T-helper 2 cell treated with Interferon-gamma antibody and Interleukin-4, amounts not matched to agents 100 ng/mL and 5 ng/mL, for 36 hours (primary cell): Measurements from ENCODE around the gene TMEM151A. TPM values are rescaled to one million over a fixed set of nuclear protein-coding genes. Genes with fewer than 3 reads are reported as not detected.
"Not testable (repeated sequence)": the region's sequence is repeated elsewhere in the genome, so short reads cannot be mapped to it uniquely, and the experiment has no call there.

Source experiments
- intact Hi-C: fragments of 100-400 bp; cut with micrococcal nuclease; formaldehyde crosslinking; loops from one replicate; pipeline ENCODE4 v1.15.1; 2023
- total RNA-seq: library from RNA; stranded (reverse); gene quantifications from 2 replicates; pipeline ENCODE4 v1.2.3, GENCODE V29; 2022

Gene TMEM151A
- total RNA-seq, 1 donor from 2014 or later = not detected

DNA sequence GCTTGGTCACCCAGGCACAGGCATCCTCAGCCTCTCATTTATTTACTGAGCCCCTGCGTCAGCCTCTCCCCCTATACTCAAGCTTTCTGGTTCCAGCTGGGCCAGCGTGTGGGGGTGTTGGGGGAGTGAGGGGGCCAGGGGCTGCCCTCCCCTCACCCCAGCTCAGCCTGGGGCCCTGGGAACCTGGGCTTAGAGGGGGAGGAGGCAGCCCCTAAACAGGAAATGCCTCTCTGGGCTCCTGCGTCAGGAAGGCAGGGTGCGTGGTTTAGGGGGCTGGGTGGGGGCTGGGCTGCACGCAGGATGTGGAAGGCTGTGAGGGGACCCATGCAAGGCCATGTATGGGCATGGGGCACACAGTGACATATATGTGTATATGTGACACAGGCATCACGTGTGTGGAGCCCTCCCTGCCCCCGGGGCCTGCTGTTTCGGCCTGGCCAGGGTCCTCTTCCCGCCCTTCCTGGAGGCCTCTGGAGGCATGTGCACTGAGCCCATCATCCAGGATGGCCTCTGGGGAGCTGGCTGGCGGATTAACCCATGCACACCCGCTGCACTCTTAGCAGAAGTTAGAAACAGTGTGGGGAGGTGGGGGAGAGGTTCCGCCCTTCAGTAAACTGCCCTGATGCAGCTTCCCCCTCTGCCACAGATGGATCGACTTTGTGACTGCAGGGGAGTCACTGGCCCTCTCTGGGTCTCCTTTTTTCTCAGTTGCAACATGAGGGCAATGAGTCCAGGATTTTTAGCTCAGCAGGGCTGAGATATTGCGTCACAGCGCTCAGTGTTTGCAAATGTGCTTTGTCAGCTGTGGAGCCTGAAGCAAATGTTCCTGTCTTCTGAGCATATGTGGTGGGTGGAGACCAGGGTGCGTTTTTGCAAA, 26.3 kb downstream of the TMEM151A start:
- intact Hi-C loops = no loop called here

DNA sequence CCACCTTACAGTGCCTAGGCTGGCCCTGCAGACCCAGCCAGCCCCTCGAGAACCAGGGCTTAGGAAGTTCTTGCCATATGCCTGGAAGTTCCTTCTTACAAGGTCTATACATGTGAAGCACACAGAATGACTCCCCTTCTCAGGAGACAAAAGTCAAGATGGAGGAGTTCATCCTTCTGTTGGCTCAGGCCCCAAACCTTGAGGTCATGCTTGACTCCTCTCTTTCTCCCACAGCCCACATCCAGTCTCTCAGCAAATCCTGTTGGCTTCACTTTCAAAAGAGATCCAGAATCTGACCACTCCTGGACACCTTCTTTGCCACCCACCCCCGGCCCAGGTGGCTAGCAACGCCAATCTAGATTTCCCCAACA, 26.9 kb downstream of the TMEM151A start:
- intact Hi-C loops = no loop called here

DNA sequence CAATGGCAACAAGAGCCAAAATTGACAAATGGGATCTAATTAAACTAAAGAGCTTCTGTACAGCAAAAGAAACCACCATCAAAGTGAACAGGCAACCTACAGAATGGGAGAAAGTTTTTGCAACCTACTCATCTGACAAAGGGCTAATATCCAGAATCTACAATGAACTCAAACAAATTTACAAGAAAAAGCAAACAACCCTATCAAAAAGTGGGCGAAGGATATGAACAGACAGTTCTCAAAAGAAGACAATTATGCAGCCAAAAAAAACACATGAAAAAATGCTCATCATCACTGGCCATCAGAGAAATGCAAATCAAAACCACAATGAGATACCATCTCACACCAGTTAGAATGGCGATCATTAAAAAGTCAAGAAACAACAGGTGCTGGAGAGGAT, 28.6 kb downstream of the TMEM151A start:
- intact Hi-C loops = not testable (repeated sequence)

DNA sequence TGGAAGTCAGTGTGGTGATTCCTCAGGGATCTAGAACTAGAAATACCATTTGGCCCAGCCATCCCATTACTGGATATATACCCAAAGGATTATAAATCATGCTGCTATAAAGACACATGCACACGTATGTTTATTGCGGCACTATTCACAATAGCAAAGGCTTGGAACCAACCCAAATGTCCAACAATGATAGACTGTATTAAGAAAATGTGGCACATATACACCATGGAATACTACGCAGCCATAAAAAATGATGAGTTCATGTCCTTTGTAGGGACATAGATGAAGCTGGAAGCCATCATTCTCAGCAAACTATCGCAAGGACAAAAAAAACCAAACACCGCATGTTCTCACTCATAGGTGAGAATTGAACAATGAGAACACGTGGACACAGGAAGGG, 29.1 kb downstream of the TMEM151A start:
- intact Hi-C loops = not testable (repeated sequence)

DNA sequence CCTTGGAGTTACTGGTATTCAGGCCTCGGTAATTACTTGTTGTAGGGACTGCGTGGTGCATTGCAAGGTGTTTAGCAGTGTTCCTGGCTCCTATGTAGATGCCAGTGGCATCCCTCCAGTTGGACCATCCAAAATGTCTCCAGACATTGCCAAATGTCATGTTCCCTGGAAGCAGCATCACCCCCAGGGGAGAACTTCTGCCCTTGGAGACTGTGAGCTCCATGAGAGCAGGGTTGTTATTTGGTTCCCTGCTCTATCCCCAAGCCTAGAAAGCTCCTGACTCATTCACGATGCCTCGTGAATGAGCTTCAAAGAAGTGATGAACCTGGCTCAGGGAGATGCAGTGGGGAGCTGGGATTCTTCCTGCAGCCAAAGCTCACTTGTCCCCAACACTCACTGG, 29.9 kb downstream of the TMEM151A start:
- intact Hi-C loops = no loop called here

DNA sequence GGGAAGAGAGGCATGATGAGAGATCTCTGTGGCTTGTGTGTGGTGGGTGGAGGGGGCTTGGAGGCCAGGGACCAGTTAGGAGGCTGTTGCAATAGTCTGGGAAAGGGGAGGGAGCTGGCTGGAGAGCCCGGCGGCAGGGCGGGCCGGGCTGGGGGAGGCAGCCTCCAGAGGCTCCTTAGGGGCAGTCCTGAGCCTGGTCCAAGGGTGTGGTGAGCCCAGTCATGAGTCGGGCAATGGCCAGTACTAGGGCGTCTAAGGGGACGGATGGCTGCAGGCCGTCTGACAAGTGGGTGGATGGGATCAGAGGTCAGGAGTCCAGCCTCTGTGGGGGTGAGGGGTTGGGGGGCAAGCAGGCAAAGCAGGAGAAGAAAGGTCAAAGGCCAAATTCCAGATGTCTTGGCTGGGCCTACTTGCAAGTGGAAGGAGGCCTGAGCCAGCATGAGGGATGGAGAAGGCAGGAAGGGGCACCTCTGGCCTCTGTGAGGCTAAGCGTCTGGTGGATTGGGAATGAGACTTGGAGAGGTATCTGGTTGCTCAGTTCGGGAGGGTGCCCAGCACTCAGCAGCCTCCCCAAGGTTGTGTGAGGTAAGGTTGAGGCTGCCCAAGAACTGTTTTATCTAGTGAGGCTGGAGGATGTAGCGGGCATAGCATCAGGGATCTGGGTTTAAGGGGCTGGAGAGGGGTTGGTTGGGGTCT, 31.2 kb downstream of the TMEM151A start:
- intact Hi-C loops = no loop called here

DNA sequence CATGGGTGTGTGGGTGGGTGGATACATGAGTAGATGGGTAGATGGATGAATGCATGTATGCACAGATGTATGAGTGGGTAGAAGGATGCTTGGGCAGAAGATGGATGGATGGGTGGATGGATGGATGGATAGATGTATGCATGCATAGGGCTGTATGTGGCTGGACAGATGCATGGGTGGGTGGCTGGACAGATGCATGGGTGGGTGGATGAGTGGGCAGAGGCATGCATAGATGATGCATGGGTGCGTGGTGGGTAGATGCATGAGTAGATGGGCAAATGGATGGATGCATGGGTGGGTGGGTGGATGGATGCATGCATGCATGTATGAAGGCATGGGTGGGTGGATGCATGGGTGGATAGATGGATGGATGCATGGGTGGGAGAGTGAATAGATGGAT, 32.0 kb downstream of the TMEM151A start:
- intact Hi-C loops = no loop called here

DNA sequence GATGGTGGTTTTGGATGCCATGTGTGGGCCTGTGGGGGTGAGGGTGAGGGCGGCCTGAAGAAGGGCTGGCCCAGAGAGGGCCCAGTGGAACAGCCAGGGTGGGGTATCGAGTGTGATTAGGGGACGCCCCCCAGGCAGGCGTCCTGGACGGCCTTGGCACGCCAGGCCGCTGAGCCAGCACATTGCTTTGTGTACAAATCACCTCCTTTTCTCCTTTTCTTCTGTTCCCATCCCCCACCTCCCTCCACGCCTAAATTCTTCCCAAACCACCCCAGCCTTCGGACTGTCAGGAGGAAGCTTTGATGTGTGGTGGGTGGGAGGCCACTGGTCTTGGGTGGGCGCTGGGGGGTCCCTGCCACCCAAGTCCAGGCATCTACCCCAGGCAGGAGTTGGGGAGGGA, 33.0 kb downstream of the TMEM151A start:
- intact Hi-C loops = no loop called here

DNA sequence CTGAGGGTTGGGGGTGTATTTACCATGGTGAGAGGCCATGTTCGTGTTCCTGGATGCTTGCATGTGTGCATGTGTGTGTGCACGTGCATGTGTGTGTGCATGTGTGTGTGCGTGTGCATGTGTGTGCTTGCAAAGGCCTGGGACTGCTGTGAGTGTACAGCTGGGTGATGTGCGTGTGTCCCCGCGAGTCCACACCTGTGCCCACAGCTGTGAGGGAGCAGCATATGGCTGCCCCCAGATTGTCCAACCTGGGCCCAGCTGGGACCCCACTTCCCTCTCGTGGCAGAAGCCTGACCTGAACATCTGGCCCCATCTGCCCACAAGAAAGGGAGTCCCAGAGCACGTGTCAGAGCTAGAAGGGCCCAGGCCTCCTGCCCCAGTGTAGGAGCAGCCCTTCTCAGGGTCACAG, 33.6 kb downstream of the TMEM151A start:
- intact Hi-C loops = no loop called here

DNA sequence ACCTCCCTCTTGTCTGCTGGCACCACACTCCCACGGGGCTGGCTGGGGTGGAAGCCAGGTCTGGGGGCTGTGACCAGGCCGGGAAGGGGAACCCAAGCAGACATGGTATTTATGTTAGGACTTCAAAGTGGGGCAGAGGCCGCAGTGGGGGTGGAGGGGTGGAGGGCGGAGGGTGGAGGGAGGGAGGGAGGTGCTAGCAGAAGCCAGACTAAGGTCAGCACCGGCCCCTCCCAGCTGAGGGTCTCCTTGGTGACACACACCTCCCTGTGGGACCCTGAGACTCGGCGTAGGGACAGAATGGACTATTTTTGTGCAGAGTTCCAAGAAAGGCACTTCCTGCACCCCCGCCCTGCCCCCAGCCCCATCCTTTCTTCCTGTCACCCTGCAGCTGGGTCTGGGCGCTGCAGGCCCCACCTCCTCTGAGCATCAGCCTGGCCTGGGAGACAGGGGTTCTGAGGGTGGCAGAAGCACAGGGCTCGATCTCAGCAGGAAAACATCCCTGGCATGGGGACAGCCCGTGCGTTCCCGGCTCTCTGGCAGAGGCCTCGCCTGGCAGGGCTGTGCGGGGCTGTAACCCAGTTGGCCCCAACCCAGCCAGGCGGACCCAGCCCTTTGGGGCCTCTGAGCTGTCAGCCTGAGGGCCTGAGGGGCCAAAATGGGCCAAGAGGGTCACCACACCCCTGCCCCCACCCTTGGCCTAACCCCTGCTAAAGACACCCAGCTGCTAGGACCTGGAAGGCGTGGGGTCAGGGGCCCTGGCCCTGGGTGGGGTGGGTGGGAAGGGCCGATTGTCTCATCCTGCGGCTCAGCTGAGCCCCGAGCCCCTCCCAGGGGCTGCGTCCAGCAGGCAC, 34.8 kb downstream of the TMEM151A start:
- intact Hi-C loops = no loop called here

DNA sequence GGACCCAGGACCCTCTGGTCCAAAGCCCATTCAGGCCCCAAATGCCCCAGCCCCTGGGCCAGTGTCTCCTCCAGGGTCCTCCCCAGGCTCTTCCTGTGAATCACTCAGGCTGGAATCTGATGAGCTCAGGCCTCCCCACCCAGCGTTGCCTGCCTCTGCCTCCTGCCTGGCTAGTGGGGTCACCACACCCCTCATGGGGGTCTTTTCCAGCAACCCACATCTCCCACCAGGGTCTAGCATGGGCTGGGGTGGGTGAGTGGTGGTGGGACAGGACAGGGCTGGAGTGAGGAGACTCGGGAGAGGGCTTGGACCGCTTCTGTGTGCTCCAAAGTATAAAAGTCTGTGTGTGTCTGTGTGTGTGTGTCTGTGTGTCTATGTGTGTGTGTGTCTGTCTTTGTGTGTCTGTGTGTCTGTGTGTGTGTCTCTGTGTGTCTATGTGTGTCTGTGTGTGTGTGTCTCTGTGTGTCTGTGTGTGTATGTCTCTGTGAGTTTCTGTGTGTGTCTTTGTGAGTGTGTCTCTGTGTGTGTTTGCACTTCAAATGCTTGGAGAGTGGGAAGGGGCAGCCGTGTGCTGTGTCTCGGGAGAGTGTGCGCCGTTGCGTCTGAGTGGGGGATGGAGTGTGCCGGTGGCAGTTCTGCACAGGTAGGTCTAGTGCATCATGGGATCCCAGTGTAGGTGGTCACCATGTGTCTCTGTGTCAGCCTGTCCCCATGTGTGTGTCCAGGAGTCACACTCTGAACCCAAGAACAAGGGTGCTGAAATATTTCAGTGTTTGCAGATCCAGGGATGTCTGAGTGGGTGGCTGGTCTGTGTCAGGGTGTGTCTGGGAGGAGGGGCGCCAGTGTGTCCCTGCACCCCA, 35.7 kb downstream of the TMEM151A start:
- intact Hi-C loops = loop anchor here (1.0 kb wide), 1 partner anchor 15 kb away; no protein-coding TSS in a partner anchor

DNA sequence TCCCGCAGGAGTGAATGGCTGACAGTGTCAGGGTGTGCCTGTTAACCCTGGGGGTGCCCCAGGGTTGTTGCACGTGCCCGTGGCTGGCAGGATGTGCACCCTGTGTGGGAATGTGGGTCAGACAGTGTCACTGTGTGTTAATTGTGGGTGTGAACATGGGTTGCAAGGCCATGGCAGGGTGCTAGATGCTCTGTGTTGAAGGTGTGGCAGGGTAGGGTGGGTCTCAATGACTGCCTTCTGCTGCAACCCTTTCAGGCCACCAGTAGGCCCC, 36.3 kb downstream of the TMEM151A start:
- intact Hi-C loops = loop anchor here (1.0 kb wide), 1 partner anchor 16 kb away; no protein-coding TSS in a partner anchor

DNA sequence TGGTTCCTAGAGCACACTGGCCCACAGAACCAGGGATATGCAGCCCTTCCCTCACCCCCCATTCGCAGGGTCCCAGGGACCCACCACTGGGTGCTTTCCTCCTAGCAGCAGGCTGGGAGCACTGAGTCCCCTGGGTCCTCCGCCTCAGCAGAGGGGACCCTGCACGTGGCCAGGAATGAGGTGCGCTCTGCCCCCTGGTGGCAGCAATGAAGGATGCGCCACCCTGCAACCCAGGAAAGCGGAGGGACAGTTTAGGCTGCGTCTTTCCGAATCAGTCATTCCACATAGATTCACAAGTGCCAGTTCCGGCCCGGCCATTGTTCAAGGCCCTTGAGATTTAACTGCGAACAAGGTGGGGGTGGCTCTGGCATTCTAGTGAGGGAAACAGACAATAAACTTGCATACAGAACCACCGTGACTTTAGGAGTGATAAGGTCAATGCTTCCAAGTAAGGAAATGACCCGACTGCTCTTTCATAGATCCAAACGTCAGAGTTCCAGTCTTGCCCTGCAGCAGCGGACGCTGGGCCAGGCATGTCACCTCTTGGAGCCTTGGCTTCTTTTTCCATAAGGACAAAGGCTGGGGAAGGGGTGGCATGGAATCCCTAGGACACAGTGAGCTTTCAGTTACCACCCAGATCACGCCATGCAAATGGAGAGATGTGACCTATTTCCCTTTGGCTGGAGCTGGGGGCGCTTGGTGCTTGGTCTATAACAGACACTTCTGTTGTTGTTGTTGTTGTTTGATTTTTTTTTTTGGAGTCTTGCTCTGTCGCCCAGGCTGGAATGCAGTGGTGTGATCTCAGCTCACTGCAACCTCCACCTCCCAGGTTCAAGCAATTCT, 36.8 kb downstream of the TMEM151A start:
- intact Hi-C loops = loop anchor here (1.0 kb wide), 1 partner anchor 16 kb away; no protein-coding TSS in a partner anchor

DNA sequence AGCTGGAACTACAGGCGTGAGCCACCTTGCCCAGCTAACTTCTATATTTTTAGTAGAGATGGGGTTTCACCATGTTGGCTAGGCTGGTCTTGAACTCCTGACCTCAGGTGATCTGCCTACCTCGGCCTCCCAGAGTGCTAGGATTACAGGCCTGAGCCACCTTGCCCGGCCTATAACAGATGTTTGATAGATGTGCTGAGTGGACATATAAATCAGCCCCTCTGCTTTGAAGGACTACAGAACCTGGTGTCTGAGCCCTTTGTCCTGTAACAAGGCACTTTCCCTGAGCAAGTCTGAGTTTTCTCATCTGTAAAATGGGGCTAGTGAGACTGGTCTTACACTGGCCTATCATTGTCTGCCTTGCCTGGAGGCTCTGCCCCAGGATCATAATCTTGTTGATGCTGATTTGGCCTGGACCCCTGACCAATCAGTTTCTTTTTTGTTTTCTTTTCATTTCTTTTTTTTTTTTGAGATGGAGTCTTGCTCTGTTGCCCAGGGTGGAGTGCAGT, 37.5 kb downstream of the TMEM151A start:
- intact Hi-C loops = no loop called here

DNA sequence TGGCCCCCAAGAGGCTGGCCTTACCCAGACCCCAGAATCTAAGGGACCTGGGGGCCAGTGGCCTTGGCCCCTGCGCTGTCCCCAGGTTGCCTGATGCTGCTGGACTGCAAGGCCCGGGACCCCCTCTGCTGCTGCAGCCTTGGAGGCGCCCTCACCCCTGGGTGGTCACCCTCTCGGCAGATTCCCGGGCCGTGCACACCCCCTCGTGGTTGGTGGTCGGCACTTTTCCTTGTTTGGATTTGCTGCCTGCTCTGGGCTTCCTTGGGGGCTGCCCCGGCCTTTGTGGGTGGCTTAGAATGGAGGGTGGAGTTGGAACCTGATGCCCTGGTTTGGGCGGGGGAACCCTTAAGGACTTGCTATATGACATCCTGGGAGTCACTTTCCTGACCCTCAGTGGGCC, 39.2 kb downstream of the TMEM151A start:
- intact Hi-C loops = no loop called here

DNA sequence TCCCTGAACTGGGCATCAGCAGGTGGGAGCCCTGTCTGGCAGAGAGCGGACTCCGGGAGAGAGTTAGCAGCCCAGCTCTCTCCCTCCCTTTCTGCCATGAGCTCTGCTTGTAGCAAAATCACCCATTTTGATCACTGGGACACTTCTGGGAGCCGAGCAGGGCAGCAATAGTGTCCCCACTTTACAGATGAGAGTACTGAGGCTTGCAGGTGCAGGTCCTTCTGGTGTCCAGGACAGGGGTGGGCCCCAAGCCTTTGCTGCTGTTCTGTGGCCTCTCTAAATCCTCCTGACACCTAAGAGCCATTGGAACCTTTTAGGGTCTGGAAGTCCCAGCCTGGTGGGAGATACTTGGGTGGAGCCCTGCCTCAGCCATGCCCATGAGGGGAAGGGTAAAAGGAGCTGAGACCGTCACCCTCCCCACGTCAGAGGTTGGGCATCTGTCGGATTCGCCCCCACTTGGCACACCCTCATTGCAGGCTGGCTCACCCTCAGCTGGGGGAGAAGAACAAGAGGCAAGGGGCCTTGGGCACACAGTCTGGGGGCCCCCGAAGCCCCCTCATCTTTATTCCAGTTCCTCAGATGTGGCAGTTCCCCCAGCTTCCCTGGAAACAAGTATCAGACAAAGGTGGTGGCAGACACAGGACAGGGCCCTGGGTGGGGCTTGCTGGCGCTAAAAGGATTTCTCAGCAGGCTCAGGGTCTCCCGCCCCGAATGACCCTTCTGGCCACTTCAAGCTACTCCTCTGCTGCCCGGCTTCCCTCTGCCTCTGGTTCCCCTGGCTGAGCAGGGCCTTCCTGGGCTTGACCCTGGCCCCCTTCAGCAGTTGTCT, 40.1 kb downstream of the TMEM151A start:
- intact Hi-C loops = no loop called here

DNA sequence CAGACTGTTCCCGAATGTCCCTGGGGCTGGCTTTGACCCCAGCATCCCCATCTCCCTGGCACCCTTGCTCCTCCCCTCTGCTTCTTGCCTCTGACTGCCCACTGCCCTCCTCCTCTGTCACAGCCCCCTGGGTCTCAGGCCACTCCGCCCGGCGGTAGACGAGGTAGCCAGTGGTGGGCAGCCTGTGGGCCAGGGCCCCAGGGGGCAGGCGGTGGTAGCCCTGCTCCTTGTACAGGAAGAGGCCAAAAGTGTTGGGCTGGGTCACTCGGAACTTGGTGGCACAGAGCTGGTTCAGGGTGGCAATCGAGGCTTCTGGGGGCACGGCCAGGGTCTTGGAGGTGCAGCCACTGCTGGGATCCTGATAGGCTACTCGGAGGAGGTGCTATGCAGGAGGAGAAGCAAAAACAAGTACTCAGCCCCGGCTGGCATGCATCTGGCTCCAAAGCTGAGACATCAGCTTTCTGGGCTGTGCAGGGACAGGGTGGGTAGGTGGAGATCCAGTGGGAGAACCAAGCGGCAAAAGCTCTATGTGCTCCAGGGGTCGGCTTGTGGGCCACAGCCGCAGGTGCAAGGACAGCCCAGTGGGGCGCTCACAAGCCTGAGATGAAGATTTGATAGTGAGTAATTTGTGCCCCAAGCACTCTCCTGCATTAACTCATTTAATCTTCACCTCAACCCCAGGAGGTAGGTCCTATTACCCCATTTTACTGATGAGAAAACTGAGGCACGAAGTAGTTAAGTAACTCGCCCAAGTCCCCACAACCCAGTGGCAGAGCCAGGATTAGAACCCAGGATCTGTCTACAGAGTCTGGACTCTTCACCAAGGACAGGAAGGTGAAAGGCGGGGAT, 40.9 kb downstream of the TMEM151A start:
- intact Hi-C loops = no loop called here
